Upper lobe of left lung (tissue), 4 donors: ENCODE results near the gene NSDHL.

Source experiments
- EP300 ChIP-seq, 4 donors: sonication (generic); formaldehyde crosslinking; IDR thresholded peaks; one replicate each; pipeline ENCODE4 v1.5.1; 2017; ENCODE audit warnings: antibody characterized with exemption in 4 of 4, control low read depth in 2 of 4
- POLR2AphosphoS5 ChIP-seq, 2 donors: sonication (generic); formaldehyde crosslinking; IDR thresholded peaks; one replicate each; pipeline ENCODE4 v1.5.1; 2017; ENCODE audit warnings: antibody characterized with exemption in 2 of 2

DNA sequence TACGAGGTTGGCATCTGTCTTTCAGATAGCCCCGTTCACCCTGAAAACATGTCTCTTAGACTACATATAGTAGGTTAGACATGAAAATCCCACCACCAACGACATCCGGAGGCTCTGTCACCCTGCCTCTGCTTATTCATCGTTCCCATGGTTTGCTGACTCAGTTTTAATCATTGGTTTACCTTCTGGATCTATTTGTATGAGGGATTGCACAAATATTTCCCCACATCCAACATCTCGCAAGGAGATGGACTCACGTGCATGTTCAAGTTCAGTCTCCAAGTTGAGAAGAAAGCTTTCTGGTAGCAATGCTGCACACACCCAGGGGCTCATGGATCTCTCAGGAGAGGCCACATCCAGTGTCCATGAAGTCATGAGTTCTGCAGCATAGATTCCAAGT lies 11.1 kb upstream of the NSDHL start:
- no peak for TF ChIP-seq EP300 (IDR thresholded peaks at IDR 0.05)
- TF ChIP-seq POLR2AphosphoS5 (IDR thresholded peaks at IDR 0.05): no peak
